Keratinocyte (primary cell): ENCODE results near the gene VPS26C.

ENCODE experiments used
- CTCF ChIP-seq, 3 experiments: IDR thresholded peaks in 1 of 3; conservative IDR thresholded peaks in 1 of 3; optimal IDR thresholded peaks in 1 of 3; 2 replicates in 2 of 3; 3 replicates in 1 of 3; pipeline versions ENCODE3 to v1.5.1; 2011; ENCODE audit warnings: low read length in 3 of 3, mild to moderate bottlenecking in 3 of 3, moderate library complexity in 2 of 3, control low read depth in 1 of 3, inconsistent platforms in 1 of 3; ENCODE audit not compliant: insufficient read depth in 2 of 3; ENCODE audit errors: extremely low read depth in 1 of 3
- EZH2 ChIP-seq: IDR thresholded peaks from one replicate; pipeline ENCODE4 v1.6.1; 2012; ENCODE audit warnings: inconsistent platforms, mild to moderate bottlenecking, low read length, moderate library complexity

- TF ChIP-seq CTCF (optimal IDR thresholded peaks at IDR 0.05 in 1 of 3, IDR thresholded peaks at IDR 0.05 in 1 of 3, conservative IDR thresholded peaks at IDR 0.05 in 1 of 3; ENCODE audit: extremely low read depth in 1 of 3, insufficient read depth in 2 of 3, low read length in 3 of 3): peak; percentile 39 to 85 (median 43)
- no peak for TF ChIP-seq EZH2
Measured at GRCh38 chr21:37220981-37221664, 46.0 kb downstream of the VPS26C start.
